Measurements from ENCODE around the gene PKDREJ.

Gene PKDREJ

DNA sequence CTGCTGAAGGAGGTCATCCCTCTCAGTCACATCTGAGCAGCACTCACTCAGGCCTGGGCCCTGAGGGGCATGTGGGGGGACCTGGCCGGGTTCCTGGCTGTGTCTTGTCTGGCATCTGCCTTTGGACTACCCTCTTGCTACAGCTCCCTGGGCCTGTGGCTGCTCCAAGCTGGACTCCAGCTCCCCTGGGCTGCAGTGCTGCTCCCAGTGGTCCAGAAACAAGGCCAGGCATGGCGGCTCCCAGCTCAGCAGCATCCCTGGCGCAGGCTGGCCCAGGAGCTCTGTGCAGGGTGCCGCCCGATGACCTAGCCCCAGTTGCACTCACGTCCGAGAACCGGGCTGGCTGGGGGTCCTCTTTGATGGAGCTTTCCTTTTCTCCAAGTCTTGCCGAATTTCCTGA is 18.4 kb downstream of the PKDREJ start:
- peaks cover 4% of the 10 kb centered on the region for H3K36me3 Mint-ChIP-seq (ENCODE audit: insufficient read depth)
- no peaks in the 10 kb centered on the region for H3K27me3 Mint-ChIP-seq
- no peaks in the 10 kb centered on the region for H3K9me3 Mint-ChIP-seq
- H3K4me3 Mint-ChIP-seq = no peak overlapping the region
- no peak overlapping the region for H3K27ac Mint-ChIP-seq
- peaks cover 21 to 25% of the 10 kb centered on the region in 2 donors for H3K4me1 Mint-ChIP-seq (ENCODE audit: low read depth in 2 of 2)
- ATAC-seq (replicated peaks) = no peak
- DNase-seq = no peak

DNA sequence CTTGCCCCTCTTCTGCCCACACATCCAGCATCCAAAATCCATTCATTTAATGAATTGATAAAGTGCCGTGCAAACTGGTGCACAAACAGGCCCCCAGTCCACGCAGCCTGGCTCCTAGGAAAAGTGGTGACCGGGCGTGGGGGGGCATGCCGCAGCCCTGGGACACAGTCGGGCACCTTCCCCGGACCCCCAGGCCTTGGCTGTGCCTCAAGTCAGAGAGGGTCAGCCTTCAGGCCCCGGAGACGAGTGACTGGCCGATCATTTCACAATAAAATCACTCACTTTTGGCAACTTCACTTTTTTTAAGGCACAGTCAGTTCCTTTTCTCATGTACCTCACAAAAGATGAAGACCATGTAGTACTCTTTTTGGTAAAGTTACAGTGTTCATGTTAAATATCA is 21.1 kb downstream of the PKDREJ start:
- Mint-ChIP-seq H3K36me3 (ENCODE audit: insufficient read depth) (peaks cover 4% of the 10 kb centered on the region), H3K27me3 (no peaks in the 10 kb centered on the region), H3K27ac (no peak overlapping the region), H3K9me3 (no peaks in the 10 kb centered on the region), H3K4me1 (ENCODE audit: low read depth in 2 of 2) (peaks cover 15 to 16% of the 10 kb centered on the region in 2 donors), H3K4me3 (no peak overlapping the region)
- DNase-seq (no peak), ATAC-seq (replicated peaks) (no peak)

GRCh38 chr22:46241396-46242007 is 21.6 kb downstream of the PKDREJ start:
- Mint-ChIP-seq H3K27ac (no peak overlapping the region), H3K4me1 (ENCODE audit: low read depth in 2 of 2) (peaks cover 12 to 15% of the 10 kb centered on the region in 2 donors), H3K36me3 (ENCODE audit: insufficient read depth) (peaks cover 6% of the 10 kb centered on the region), H3K9me3 (no peaks in the 10 kb centered on the region), H3K27me3 (no peaks in the 10 kb centered on the region), H3K4me3 (no peak overlapping the region)
- ATAC-seq (replicated peaks) (no peak), DNase-seq (no peak)

GRCh38 chr22:46240907-46241306 is 22.2 kb downstream of the PKDREJ start:
- ATAC-seq (replicated peaks) = no peak
- Mint-ChIP-seq H3K9me3 (no peaks in the 10 kb centered on the region), H3K27me3 (no peaks in the 10 kb centered on the region), H3K27ac (no peak overlapping the region), H3K4me3 (no peak overlapping the region), H3K4me1 (ENCODE audit: low read depth in 2 of 2) (peaks cover 9 to 10% of the 10 kb centered on the region in 2 donors), H3K36me3 (ENCODE audit: insufficient read depth) (peaks cover 7% of the 10 kb centered on the region)
- no peak for DNase-seq

DNA sequence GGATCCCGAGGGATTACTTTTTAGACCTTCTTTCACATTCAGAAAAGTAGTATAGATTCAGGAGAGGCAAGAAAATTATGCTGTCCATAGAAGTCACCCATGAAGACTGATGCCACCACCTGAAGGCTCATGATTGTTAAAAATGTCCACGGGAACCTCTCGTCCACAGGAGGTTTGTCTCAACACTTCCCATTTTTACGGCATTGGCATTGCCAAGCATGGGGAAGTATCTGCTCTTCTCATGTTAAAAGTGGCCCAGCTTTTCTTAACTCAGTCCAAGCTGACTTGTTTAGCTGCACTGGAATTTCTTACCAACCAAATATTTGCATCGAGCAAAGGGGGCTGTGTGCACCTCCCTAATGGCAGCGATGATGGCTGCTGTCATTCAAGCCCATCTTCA is 22.6 kb downstream of the PKDREJ start:
- Mint-ChIP-seq H3K36me3 (ENCODE audit: insufficient read depth) (peaks cover 7% of the 10 kb centered on the region), H3K4me3 (no peak overlapping the region), H3K27ac (no peak overlapping the region), H3K4me1 (ENCODE audit: low read depth in 2 of 2) (peaks cover 5 to 10% of the 10 kb centered on the region in 2 donors), H3K27me3 (no peaks in the 10 kb centered on the region), H3K9me3 (no peaks in the 10 kb centered on the region)
- DNase-seq (no peak), ATAC-seq (replicated peaks) (no peak)

DNA sequence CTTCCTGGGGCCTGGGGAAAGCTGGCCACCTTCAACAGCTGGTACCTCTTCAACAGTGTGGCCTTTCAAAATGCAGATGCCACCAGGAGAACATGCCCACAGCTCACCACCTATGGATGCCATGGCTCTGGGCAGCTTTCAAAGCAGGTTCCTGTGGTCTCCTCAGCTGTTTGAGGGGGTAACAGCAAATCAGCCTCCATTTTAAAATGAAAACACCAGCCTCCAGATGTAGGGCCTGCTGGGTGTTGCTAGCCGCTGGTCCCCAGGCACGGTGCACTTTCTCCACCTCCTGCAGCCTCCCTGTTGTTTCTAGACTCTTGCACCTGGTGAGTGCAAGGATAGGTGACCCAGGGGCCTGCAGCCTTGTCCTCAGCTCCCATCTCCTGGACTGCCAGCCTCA is 23.1 kb downstream of the PKDREJ start:
- Mint-ChIP-seq H3K36me3 (ENCODE audit: insufficient read depth) (peaks cover 7% of the 10 kb centered on the region), H3K4me1 (ENCODE audit: low read depth in 2 of 2) (peaks cover 5 to 10% of the 10 kb centered on the region in 2 donors), H3K27ac (peak overlapping the region in 1 of 2 donors; percentile 58), H3K4me3 (peak overlapping the region; percentile 4 to 45), H3K9me3 (no peaks in the 10 kb centered on the region), H3K27me3 (no peaks in the 10 kb centered on the region)
- ATAC-seq (replicated peaks) = no peak
- DNase-seq = no peak

GRCh38 chr22:46239261-46240048 is 23.7 kb downstream of the PKDREJ start:
- no peak for DNase-seq
- H3K36me3 Mint-ChIP-seq (ENCODE audit: insufficient read depth) = peaks cover 7% of the 10 kb centered on the region
- H3K4me3 Mint-ChIP-seq = peak overlapping the region; percentile 4 to 45
- ATAC-seq (replicated peaks) = peak; percentile 54
- H3K27ac Mint-ChIP-seq = peak overlapping the region in 1 of 2 donors; percentile 58
- no peaks in the 10 kb centered on the region for H3K9me3 Mint-ChIP-seq
- H3K27me3 Mint-ChIP-seq = no peaks in the 10 kb centered on the region
- peaks cover 5 to 10% of the 10 kb centered on the region in 2 donors for H3K4me1 Mint-ChIP-seq (ENCODE audit: low read depth in 2 of 2)

DNA sequence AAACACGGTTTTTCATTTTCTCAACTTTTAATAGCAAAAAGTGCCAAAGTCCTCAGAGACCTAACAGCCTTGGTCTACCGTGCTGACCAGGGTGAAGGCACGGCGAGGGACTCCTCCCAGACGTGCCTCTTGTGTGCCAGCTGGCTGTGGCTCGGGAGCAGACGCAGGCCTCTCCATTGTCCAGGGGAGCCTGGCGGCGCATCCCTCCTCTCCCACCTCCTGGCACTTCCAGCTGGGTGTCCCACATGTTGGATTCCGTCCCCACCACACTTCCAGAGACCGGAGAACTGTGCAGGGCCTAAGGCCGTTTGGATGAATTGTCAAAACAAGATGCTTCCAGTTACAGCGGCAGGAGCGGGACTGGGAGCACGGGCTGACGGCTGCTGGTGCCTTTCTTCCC is 24.6 kb downstream of the PKDREJ start:
- DNase-seq = no peak
- Mint-ChIP-seq H3K4me3 (no peak overlapping the region), H3K27ac (no peak overlapping the region), H3K9me3 (no peaks in the 10 kb centered on the region), H3K4me1 (ENCODE audit: low read depth in 2 of 2) (peaks cover 5 to 10% of the 10 kb centered on the region in 2 donors), H3K36me3 (ENCODE audit: insufficient read depth) (peaks cover 7% of the 10 kb centered on the region), H3K27me3 (no peaks in the 10 kb centered on the region)
- ATAC-seq (replicated peaks) = no peak

DNA sequence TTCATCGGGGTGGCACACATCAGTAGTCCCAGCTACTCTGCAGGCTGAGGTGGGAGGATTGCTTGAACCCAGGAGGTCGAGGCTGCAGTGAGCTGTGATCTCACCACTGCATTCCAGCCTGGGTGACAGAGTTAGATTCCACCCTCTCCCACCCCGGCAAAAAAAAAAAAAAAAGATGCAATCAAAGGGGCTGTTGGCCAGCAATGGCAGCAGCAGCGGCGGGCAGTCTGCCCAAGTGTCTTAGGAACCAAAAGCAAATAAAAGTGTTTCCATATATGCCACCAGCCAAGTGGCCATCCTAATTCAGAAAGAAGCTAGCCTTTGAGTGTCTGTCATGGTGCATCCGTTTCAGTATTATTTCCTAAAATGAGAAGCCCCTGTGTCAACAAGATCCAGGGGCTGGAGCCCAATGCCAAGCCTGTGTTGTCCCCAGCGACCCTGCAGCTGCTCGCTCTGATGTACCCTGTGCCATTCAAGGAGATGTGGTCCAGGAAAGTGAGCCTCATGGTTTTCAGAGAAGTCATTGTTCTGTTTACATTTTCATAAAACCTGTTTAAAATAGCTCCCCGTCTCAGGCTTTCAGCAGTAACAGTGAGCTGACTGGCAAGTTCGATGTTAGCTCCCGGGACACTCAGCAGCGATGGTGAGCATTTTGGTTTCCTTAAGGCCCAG is 25.6 kb downstream of the PKDREJ start:
- Mint-ChIP-seq H3K4me1 (ENCODE audit: low read depth in 2 of 2) (peaks cover 5% of the 10 kb centered on the region in 2 donors), H3K27ac (no peak overlapping the region), H3K27me3 (no peaks in the 10 kb centered on the region), H3K4me3 (no peak overlapping the region), H3K9me3 (no peaks in the 10 kb centered on the region), H3K36me3 (ENCODE audit: insufficient read depth) (peaks cover 6% of the 10 kb centered on the region)
- ATAC-seq (replicated peaks) (no peak), DNase-seq (no peak)

DNA sequence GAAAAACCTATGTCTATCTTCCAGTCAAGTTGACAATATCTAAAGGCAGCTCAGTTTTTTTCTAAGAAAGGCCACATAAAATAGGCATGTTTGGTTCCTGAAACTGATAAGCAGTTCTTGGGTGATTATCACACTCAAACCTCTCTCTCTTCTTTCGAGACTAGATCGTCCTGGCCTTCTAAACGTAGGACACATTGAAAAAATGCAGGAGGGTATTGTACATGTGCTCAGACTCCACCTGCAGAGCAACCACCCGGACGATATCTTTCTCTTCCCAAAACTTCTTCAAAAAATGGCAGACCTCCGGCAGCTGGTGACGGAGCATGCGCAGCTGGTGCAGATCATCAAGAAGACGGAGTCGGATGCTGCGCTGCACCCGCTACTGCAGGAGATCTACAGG is 28.2 kb downstream of the PKDREJ start:
- Mint-ChIP-seq H3K27me3 (no peaks in the 10 kb centered on the region), H3K4me3 (no peak overlapping the region), H3K9me3 (no peaks in the 10 kb centered on the region), H3K36me3 (ENCODE audit: insufficient read depth) (peaks cover 6% of the 10 kb centered on the region), H3K4me1 (ENCODE audit: low read depth in 2 of 2) (peaks cover 5% of the 10 kb centered on the region in 2 donors), H3K27ac (no peak overlapping the region)
- DNase-seq = no peak
- no peak for ATAC-seq (replicated peaks)

GRCh38 chr22:46233231-46233630 is 29.9 kb downstream of the PKDREJ start:
- Mint-ChIP-seq H3K4me1 (ENCODE audit: low read depth in 2 of 2) (no peaks in the 10 kb centered on the region), H3K9me3 (no peaks in the 10 kb centered on the region), H3K36me3 (ENCODE audit: insufficient read depth) (peaks cover 6% of the 10 kb centered on the region), H3K4me3 (no peak overlapping the region), H3K27ac (no peak overlapping the region), H3K27me3 (no peaks in the 10 kb centered on the region)
- ATAC-seq (replicated peaks) (no peak), DNase-seq (no peak)

- ATAC-seq (replicated peaks) (no peak), DNase-seq (no peak)
- Mint-ChIP-seq H3K36me3 (ENCODE audit: insufficient read depth) (peaks cover 3% of the 10 kb centered on the region), H3K27ac (no peak overlapping the region), H3K4me3 (no peak overlapping the region), H3K27me3 (no peaks in the 10 kb centered on the region), H3K9me3 (no peaks in the 10 kb centered on the region), H3K4me1 (ENCODE audit: low read depth in 2 of 2) (peaks cover 0 to 3% of the 10 kb centered on the region in 2 donors)
Measured at GRCh38 chr22:46230262-46230901, 32.8 kb downstream of the PKDREJ start.

DNA sequence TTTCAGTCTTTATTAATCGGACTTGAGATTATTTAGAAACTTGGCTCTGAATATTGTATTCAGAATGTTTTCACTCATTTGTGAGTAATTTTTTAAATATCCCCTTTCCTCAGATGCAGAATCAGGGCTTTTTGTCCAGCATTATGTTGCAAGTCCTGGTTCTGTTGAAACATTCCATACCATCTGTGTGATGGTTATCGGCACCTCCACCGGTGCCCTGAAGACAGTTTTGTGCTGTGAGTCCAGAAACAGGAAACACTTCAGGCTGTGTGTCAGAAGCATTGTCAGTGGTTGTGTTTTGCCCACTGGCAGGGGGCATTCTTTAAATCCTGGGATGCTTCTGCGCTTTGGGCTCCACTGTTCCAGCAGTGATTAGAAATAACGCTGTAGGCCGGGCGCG is 33.4 kb downstream of the PKDREJ start:
- no peak for DNase-seq
- peaks cover 3% of the 10 kb centered on the region for H3K36me3 Mint-ChIP-seq (ENCODE audit: insufficient read depth)
- H3K27me3 Mint-ChIP-seq = no peaks in the 10 kb centered on the region
- no peak overlapping the region for H3K4me3 Mint-ChIP-seq
- H3K9me3 Mint-ChIP-seq = no peaks in the 10 kb centered on the region
- H3K4me1 Mint-ChIP-seq (ENCODE audit: low read depth in 2 of 2) = peaks cover 0 to 3% of the 10 kb centered on the region in 2 donors
- no peak for ATAC-seq (replicated peaks)
- H3K27ac Mint-ChIP-seq = no peak overlapping the region
